Fibroblast of lung (primary cell): ENCODE data around the gene PPP2R2D. TPM values are rescaled to one million over a fixed set of nuclear protein-coding genes. Genes with fewer than 3 reads are reported as not detected.

Experiments used
- DNase-seq, 2 donors: peaks; one replicate each; pipeline versions ENCODE4 v3.0.0 to v3.0.0-alpha.2; 2010; ENCODE audit warnings: low read depth in 2 of 2
- H2AFZ ChIP-seq: 2 replicates; pipeline ENCODE4 v1.5.1; 2012; ENCODE audit warnings: low read length, control low read depth, inconsistent platforms
- H3K27ac ChIP-seq: 2 replicates; pipeline ENCODE4 v1.5.1; 2011; ENCODE audit warnings: low read length, control low read depth; ENCODE audit not compliant: insufficient read depth
- H3K27me3 ChIP-seq: 2 replicates; pipeline ENCODE4 v1.5.1; 2011; ENCODE audit warnings: mild to moderate bottlenecking, low read length; ENCODE audit not compliant: control insufficient read depth, insufficient read depth
- H3K36me3 ChIP-seq: 2 replicates; pipeline ENCODE4 v1.5.1; 2011; ENCODE audit warnings: low read length; ENCODE audit not compliant: control insufficient read depth, insufficient read depth
- H3K4me1 ChIP-seq: 2 replicates; pipeline ENCODE4 v1.5.1; 2011; ENCODE audit warnings: low read length; ENCODE audit not compliant: control insufficient read depth, insufficient read depth; ENCODE audit errors: extremely low read depth
- H3K4me2 ChIP-seq: 2 replicates; pipeline ENCODE4 v1.5.1; 2011; ENCODE audit warnings: low read length, control low read depth; ENCODE audit not compliant: insufficient read depth; ENCODE audit errors: extremely low read depth
- H3K4me3 ChIP-seq, 4 experiments: fragments of 200-600 bp in 1 of 4; sonication (generic) in 1 of 4; replicated peaks in 1 of 4; 2 replicates each; pipeline ENCODE4 v1.5.1; 2011 to 2016; ENCODE audit warnings: low read length in 4 of 4, low read depth in 3 of 4, mild to moderate bottlenecking in 3 of 4, control low read depth in 2 of 4, inconsistent platforms in 1 of 4, mixed read lengths in 1 of 4; ENCODE audit not compliant: insufficient read depth in 1 of 4; ENCODE audit errors: control extremely low read depth in 1 of 4
- H3K79me2 ChIP-seq: 2 replicates; pipeline ENCODE4 v1.5.1; 2012; ENCODE audit warnings: mild to moderate bottlenecking, low read length, inconsistent platforms; ENCODE audit not compliant: control insufficient read depth, insufficient read depth
- H3K9ac ChIP-seq: 2 replicates; pipeline ENCODE4 v1.5.1; 2011; ENCODE audit warnings: mild to moderate bottlenecking, low read length, control low read depth; ENCODE audit not compliant: insufficient read depth
- H3K9me3 ChIP-seq: 2 replicates; pipeline ENCODE4 v1.5.1; 2012; ENCODE audit warnings: low read depth, low read length; ENCODE audit not compliant: control insufficient read depth, insufficient read depth
- H4K20me1 ChIP-seq: 2 replicates; pipeline ENCODE4 v1.5.1; 2011; ENCODE audit warnings: low read length; ENCODE audit not compliant: control insufficient read depth, insufficient read depth; ENCODE audit errors: extremely low read depth
- EZH2 ChIP-seq: IDR thresholded peaks from 2 replicates; pipeline ENCODE4 v1.5.1; 2012; ENCODE audit warnings: low read length, control low read depth, mild to moderate bottlenecking; ENCODE audit errors: missing control alignments
- polyA plus RNA-seq, 2 donors: library from polyadenylated mRNA; depleted of rRNA in 1 of 2; stranded (reverse) in 1 of 2; unstranded in 1 of 2; fragments of >200 nt; gene quantifications; 2 replicates each; pipeline ENCODE4 v1.2.1, GENCODE V29; 2011 to 2012; ENCODE audit warnings: missing spikeins in 1 of 2
- total RNA-seq: library from RNA; depleted of rRNA; stranded (reverse); fragments of >200 nt; gene quantifications from 2 replicates; pipeline ENCODE4 v1.2.1, GENCODE V29; 2014
- TF ChIP-seq, protein P1 (sequence below), 2 donors: IDR thresholded peaks in 1 of 2; conservative IDR thresholded peaks in 1 of 2; 1 replicate in 1 of 2; 2 replicates in 1 of 2; pipeline ENCODE4 v1.5.1; 2011 to 2012; ENCODE audit warnings: low read length in 2 of 2, control low read depth in 1 of 2, inconsistent platforms in 1 of 2, low read depth in 1 of 2, mild to moderate bottlenecking in 1 of 2

The PPP2R2D gene
- total and polyA plus RNA-seq, 2 donors (not counting 1 experiment from before 2014, with no cell fraction given): 23.3 to 25.4 TPM

DNA sequence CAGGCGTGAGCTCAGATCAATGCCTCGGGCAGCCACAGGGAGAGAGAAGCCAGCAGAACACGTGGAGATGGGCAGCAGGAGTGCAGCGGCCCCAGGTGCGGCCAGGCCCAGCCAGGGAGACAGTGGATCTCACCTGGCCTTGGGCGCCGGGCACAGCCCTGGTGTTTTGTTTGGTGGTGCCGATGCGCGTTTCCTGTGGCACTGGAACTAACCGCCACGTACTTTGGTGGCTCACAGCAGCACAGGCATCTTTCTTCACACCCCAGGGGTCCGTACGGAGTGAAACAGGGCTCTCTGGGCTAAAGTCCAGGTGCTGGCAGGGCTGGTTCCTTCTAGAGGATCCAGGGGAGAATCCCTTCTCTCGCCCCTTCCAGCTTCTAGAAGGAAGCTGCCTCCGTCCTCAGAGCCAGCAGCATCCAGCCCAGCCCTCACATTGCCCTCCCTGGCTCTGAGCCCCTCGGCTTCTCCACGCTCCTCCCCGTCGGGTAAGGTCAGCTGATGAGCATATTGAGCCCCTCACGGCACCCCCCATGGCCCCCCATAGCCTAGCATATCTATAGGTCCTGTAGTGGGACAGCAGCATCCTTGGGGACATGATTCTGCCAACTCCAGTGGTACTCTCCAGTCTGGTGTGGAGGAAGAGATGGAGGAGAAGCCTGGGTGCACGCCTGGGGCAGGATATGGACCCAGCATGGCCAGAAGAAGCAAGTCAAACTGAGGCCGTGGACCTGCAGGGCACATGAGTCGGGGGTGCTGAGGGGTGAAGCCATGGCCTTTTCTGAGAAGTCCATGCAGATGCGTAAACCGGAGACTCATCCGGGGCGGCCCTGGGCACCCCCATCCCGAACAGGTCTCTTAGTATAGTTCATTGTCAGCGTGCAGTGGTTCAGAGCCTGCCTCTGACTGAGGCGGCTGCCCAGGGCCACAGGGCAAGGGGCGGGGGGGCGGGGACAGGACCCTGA, 43.4 kb upstream of the PPP2R2D start:
- no peak overlapping the region for H3K4me3 ChIP-seq
- no peak overlapping the region for H3K9ac ChIP-seq
- TF ChIP-seq, protein P1, sequence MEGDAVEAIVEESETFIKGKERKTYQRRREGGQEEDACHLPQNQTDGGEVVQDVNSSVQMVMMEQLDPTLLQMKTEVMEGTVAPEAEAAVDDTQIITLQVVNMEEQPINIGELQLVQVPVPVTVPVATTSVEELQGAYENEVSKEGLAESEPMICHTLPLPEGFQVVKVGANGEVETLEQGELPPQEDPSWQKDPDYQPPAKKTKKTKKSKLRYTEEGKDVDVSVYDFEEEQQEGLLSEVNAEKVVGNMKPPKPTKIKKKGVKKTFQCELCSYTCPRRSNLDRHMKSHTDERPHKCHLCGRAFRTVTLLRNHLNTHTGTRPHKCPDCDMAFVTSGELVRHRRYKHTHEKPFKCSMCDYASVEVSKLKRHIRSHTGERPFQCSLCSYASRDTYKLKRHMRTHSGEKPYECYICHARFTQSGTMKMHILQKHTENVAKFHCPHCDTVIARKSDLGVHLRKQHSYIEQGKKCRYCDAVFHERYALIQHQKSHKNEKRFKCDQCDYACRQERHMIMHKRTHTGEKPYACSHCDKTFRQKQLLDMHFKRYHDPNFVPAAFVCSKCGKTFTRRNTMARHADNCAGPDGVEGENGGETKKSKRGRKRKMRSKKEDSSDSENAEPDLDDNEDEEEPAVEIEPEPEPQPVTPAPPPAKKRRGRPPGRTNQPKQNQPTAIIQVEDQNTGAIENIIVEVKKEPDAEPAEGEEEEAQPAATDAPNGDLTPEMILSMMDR (conservative IDR thresholded peaks at IDR 0.05 in 1 of 2, IDR thresholded peaks at IDR 0.05 in 1 of 2; ENCODE audit: low read depth in 1 of 2, low read length in 2 of 2): no peak
- TF ChIP-seq EZH2: no peak
- H2AFZ ChIP-seq: no peak overlapping the region
- H3K4me2 ChIP-seq: no peak overlapping the region
- no peaks in the 10 kb centered on the region for H3K4me1 ChIP-seq
- H4K20me1 ChIP-seq: no peaks in the 10 kb centered on the region
- H3K9me3 ChIP-seq: no peaks in the 10 kb centered on the region
- H3K79me2 ChIP-seq: no peaks in the 10 kb centered on the region
- no peak overlapping the region for H3K27ac ChIP-seq
- no peaks in the 10 kb centered on the region for H3K36me3 ChIP-seq
- no peak for DNase-seq
- no peaks in the 10 kb centered on the region for H3K27me3 ChIP-seq

DNA sequence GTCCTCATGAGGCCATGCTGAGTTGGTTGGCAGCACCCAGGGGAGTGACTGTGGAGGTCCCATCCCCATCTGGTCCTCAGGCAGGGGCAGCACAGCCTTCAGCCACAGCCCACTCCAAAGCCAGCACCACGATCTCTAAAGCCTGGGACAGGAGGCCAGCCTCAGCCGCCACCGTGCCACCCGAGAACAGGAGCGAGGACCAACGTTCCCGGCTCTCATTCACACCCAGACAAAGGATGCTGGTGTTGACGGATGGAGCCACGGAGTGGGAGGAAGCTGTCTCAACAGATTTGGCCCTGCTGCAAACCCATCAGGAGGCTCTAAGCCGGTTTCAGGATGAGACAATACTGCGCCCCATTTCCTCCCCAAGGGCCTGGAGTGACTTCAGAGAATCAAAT, 42.7 kb upstream of the PPP2R2D start:
- H2AFZ ChIP-seq: no peak overlapping the region
- H4K20me1 ChIP-seq: no peaks in the 10 kb centered on the region
- H3K27ac ChIP-seq: no peak overlapping the region
- H3K4me1 ChIP-seq: no peaks in the 10 kb centered on the region
- H3K36me3 ChIP-seq: no peaks in the 10 kb centered on the region
- TF ChIP-seq EZH2: no peak
- TF ChIP-seq, protein P1 (conservative IDR thresholded peaks at IDR 0.05 in 1 of 2, IDR thresholded peaks at IDR 0.05 in 1 of 2; ENCODE audit: low read depth in 1 of 2, low read length in 2 of 2): no peak
- DNase-seq: no peak
- H3K9ac ChIP-seq: no peak overlapping the region
- no peak overlapping the region for H3K4me2 ChIP-seq
- H3K27me3 ChIP-seq: no peaks in the 10 kb centered on the region
- H3K9me3 ChIP-seq: no peaks in the 10 kb centered on the region
- H3K79me2 ChIP-seq: no peaks in the 10 kb centered on the region
- H3K4me3 ChIP-seq: no peak overlapping the region

DNA sequence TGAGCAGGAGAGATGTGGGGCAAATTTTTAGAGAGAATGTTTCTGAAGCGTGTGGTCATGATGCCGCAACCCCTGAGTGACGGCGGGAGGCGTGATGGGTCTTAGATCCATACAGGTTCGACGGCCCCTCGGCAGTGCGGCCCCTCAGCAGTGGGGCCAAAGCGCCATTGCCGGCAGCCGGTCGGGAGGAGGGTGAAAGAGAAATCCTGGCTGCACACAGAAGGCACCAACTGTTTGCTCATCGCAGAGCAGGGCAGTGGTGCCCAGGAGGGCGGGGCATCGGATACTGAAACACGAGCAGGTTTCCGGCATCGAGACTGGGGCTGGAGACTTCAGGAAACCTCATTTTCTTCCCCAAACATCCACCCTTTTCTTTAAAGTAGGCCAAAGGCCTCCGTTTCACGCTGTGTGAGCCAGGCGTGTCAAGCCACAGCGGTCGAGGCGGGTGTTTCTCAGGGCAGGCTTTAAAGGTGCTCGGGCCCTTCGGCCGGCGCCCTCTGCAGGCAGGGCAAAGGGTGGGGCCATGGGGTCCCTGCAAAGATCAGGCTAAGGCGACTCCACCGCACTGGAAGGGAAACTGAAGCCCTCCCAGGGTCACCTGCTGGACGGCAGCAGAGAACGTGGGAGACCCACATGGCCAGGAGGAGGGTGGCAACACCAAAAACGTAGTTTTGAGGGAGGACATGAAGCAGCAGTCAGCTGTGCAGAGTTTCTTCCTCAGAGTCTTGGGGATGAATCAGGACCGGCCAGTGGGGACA, 42.0 kb upstream of the PPP2R2D start:
- no peak overlapping the region for H2AFZ ChIP-seq
- no peaks in the 10 kb centered on the region for H3K4me1 ChIP-seq
- H3K9me3 ChIP-seq: no peaks in the 10 kb centered on the region
- H3K4me2 ChIP-seq: no peak overlapping the region
- H3K27me3 ChIP-seq: no peaks in the 10 kb centered on the region
- no peak overlapping the region for H3K27ac ChIP-seq
- no peaks in the 10 kb centered on the region for H3K36me3 ChIP-seq
- H3K4me3 ChIP-seq: no peak overlapping the region
- H3K9ac ChIP-seq: no peak overlapping the region
- no peak for TF ChIP-seq EZH2
- TF ChIP-seq, protein P1 (conservative IDR thresholded peaks at IDR 0.05 in 1 of 2, IDR thresholded peaks at IDR 0.05 in 1 of 2; ENCODE audit: low read depth in 1 of 2, low read length in 2 of 2): no peak
- DNase-seq: no peak
- H3K79me2 ChIP-seq: no peaks in the 10 kb centered on the region
- no peaks in the 10 kb centered on the region for H4K20me1 ChIP-seq
